IMR-90 (cell line): ENCODE measurements around the gene SMG5. TPM values are rescaled to one million over a fixed set of nuclear protein-coding genes. Genes with fewer than 3 reads are reported as not detected.
A peak's percentile ranks its signal among the peaks of the same experiment; 100 is the strongest.

Source experiments
- ATAC-seq: fragments of 200-7000 bp; cut with Tn5 transposase; 2 replicates; pipeline ENCODE4 v1.9.1; 2020; ENCODE audit warnings: low read depth, mild to moderate bottlenecking, moderate library complexity
- BruUV-seq: library from RNA; stranded (reverse); fragments of 400-500 nt; replicated peaks from 2 replicates; lab custom pipeline; 2021; lab: Mats Ljungman, UMichigan
- CTCF ChIA-PET: fragments of 300-600 bp; formaldehyde crosslinking; extraction: SDS; loops from one replicate; lab custom pipeline; 2021; ENCODE audit warnings: antibody characterized with exemption; lab: Yijun Ruan, JAX
- POLR2A ChIA-PET: fragments of 300-600 bp; sonication (Branson Sonifier 250); formaldehyde crosslinking; loops from one replicate; lab custom pipeline; 2022; ENCODE audit warnings: antibody characterized with exemption; ENCODE audit not compliant: unreplicated experiment; lab: Charles Lee
- DNase-seq: peaks from one replicate; pipeline ENCODE4 v3.0.0; 2013
- H2AFZ ChIP-seq: replicated peaks from 2 replicates; pipeline ENCODE3; 2013; ENCODE audit warnings: low read length, mild to moderate bottlenecking; ENCODE audit not compliant: poor library complexity
- H2AK5ac ChIP-seq: 2 replicates; pipeline ENCODE4 v1.6.1; 2013; ENCODE audit warnings: low read depth, low read length, inconsistent platforms
- H2AK9ac ChIP-seq: replicated peaks from 2 replicates; pipeline ENCODE3; 2013; ENCODE audit warnings: mild to moderate bottlenecking, low read depth, low read length, moderate library complexity; ENCODE audit not compliant: poor library complexity
- H2BK120ac ChIP-seq: 2 replicates; pipeline ENCODE4 v1.6.1; 2013; ENCODE audit warnings: low read depth, low read length, inconsistent platforms
- H2BK15ac ChIP-seq: 3 replicates; pipeline ENCODE4 v1.6.1; 2013; ENCODE audit warnings: low read depth, low read length, inconsistent platforms
- H2BK20ac ChIP-seq: 2 replicates; pipeline ENCODE4 v1.6.1; 2013; ENCODE audit warnings: low read depth, mild to moderate bottlenecking, inconsistent platforms, low read length, moderate library complexity
- H2BK5ac ChIP-seq: 2 replicates; pipeline ENCODE4 v1.6.1; 2013; ENCODE audit warnings: mild to moderate bottlenecking, low read depth, low read length, inconsistent platforms; ENCODE audit not compliant: poor library complexity, severe bottlenecking
- H3K14ac ChIP-seq: replicated peaks from 2 replicates; pipeline ENCODE4 v1.6.1; 2013; ENCODE audit warnings: low read depth, low read length, inconsistent platforms
- H3K18ac ChIP-seq: 2 replicates; pipeline ENCODE4 v1.6.1; 2013; ENCODE audit warnings: low read depth, low read length, control low read depth
- H3K23ac ChIP-seq: 2 replicates; pipeline ENCODE4 v1.6.1; 2013; ENCODE audit warnings: low read depth, low read length, inconsistent platforms
- H3K27ac ChIP-seq: 2 replicates; pipeline ENCODE4 v1.5.1; 2013; ENCODE audit warnings: mild to moderate bottlenecking, control low read depth, low read length; ENCODE audit not compliant: insufficient read depth
- H3K27me3 ChIP-seq: 2 replicates; pipeline ENCODE4 v1.6.1; 2013; ENCODE audit warnings: low read length; ENCODE audit not compliant: control insufficient read depth, insufficient read depth
- H3K36me3 ChIP-seq: 2 replicates; pipeline ENCODE4 v1.6.1; 2013; ENCODE audit warnings: low read length, mixed read lengths; ENCODE audit not compliant: control insufficient read depth, insufficient read depth
- H3K4ac ChIP-seq: 2 replicates; pipeline ENCODE4 v1.6.1; 2013; ENCODE audit warnings: low read depth, low read length, inconsistent platforms
- H3K4me1 ChIP-seq: 2 replicates; pipeline ENCODE4 v1.6.1; 2013; ENCODE audit warnings: low read length, mixed read lengths; ENCODE audit not compliant: control insufficient read depth, insufficient read depth
- H3K4me2 ChIP-seq: 2 replicates; pipeline ENCODE4 v1.6.1; 2013; ENCODE audit warnings: low read depth, mild to moderate bottlenecking, control low read depth, low read length, moderate library complexity
- H3K4me3 ChIP-seq: 2 replicates; pipeline ENCODE4 v1.5.1; 2013; ENCODE audit warnings: low read depth, mild to moderate bottlenecking, control low read depth, low read length, moderate library complexity; ENCODE audit not compliant: insufficient read depth
- H3K56ac ChIP-seq: 2 replicates; pipeline ENCODE4 v1.6.1; 2013; ENCODE audit warnings: low read length, inconsistent platforms; ENCODE audit not compliant: insufficient read depth; ENCODE audit errors: extremely low read depth
- H3K79me1 ChIP-seq, 2 experiments: 2 replicates each; pipeline ENCODE4 v1.6.1; 2013; ENCODE audit warnings: low read length in 2 of 2, inconsistent platforms in 1 of 2, low read depth in 1 of 2
- H3K9ac ChIP-seq: 2 replicates; pipeline ENCODE4 v1.6.1; 2013; ENCODE audit warnings: low read depth, low read length, control low read depth
- H3K9me1 ChIP-seq: 2 replicates; pipeline ENCODE4 v1.6.1; 2013; ENCODE audit warnings: low read length, inconsistent platforms; ENCODE audit not compliant: insufficient read depth
- H3K9me3 ChIP-seq: 2 replicates; pipeline ENCODE4 v1.6.1; 2013; ENCODE audit warnings: low read length; ENCODE audit not compliant: control insufficient read depth, insufficient read depth
- H4K20me1 ChIP-seq: 2 replicates; pipeline ENCODE4 v1.6.1; 2013; ENCODE audit warnings: low read length, inconsistent platforms; ENCODE audit not compliant: insufficient read depth
- H4K5ac ChIP-seq: 2 replicates; pipeline ENCODE4 v1.6.1; 2013; ENCODE audit warnings: mild to moderate bottlenecking, low read depth, low read length, control low read depth
- H4K8ac ChIP-seq, 2 experiments: 2 replicates each; pipeline ENCODE4 v1.6.1; 2013; ENCODE audit warnings: low read depth in 2 of 2, low read length in 2 of 2, control low read depth in 1 of 2, inconsistent platforms in 1 of 2
- H4K91ac ChIP-seq: 2 replicates; pipeline ENCODE4 v1.6.1; 2013; ENCODE audit warnings: low read depth, low read length, inconsistent platforms; ENCODE audit not compliant: insufficient read depth
- FOS ChIP-seq: fragments of 150-350 bp; IDR thresholded peaks from 2 replicates; pipeline ENCODE4 v1.6.1; 2016; ENCODE audit warnings: low read depth, low read length
- NFE2L2 ChIP-seq: fragments of 150-350 bp; IDR thresholded peaks from 2 replicates; pipeline ENCODE4 v1.6.1; 2016; ENCODE audit warnings: low read depth, mild to moderate bottlenecking, low read length
- RCOR1 ChIP-seq: IDR thresholded peaks from 2 replicates; pipeline ENCODE4 v1.6.1; 2012; ENCODE audit warnings: mild to moderate bottlenecking, low read length, improper control_type of control experiment; ENCODE audit not compliant: insufficient replicate concordance
- USF2 ChIP-seq: fragments of 150-350 bp; IDR thresholded peaks from 2 replicates; pipeline ENCODE4 v1.6.1; 2017; ENCODE audit warnings: mild to moderate bottlenecking, antibody characterized with exemption, low read length, low read depth
- dilution Hi-C: fragments of 300-500 bp; cut with HindIII; formaldehyde crosslinking; loops from one replicate; pipeline ENCODE4 v1.14.3; 2018; ENCODE audit warnings: low sequenced_read_pairs; ENCODE audit not compliant: unreplicated experiment
- in situ Hi-C: fragments of 300-500 bp; cut with MboI; formaldehyde crosslinking; loops from 3 replicates; pipeline ENCODE4 v1.14.3; 2019; ENCODE audit warnings: low sequenced_read_pairs, inconsistent platforms, mixed read lengths
- intact Hi-C: fragments of 100-400 bp; cut with micrococcal nuclease; formaldehyde crosslinking; loops from 2 replicates; pipeline ENCODE4 v1.10.0; 2022
- polyA plus RNA-seq, 3 experiments: library from polyadenylated mRNA; depleted of rRNA; stranded (reverse); fragments of >200 nt; gene quantifications; 2 replicates each; pipeline ENCODE4 v1.2.3, GENCODE V29; 2012; ENCODE audit warnings: low replicate concordance in 1 of 3
- total RNA-seq: library from RNA; depleted of rRNA; stranded (reverse); fragments of >200 nt; gene quantifications from 2 replicates; pipeline ENCODE4 v1.2.3, GENCODE V29; 2012

SMG5 gene
- total and polyA plus RNA-seq, 2 of the 4 experiments (the other 2 are of a cell fraction) = 34.7 to 37.3 TPM

GRCh38 chr1:156308078-156308477 is 25.5 kb upstream of the SMG5 start:
- no peak overlapping the region for H2AK9ac ChIP-seq
- H3K79me1 ChIP-seq = peaks cover 9 to 25% of the 10 kb centered on the region in 2 experiments; a peak in 2 of 4 replicates
- no peak overlapping the region for H3K14ac ChIP-seq
- ChIA-PET POLR2A (no interaction called here), CTCF (no interaction called here)
- TF ChIP-seq FOS = peak; percentile 90
- TF ChIP-seq RCOR1 = no peak
- peak; percentile 15; the same call in 1 of the 2 replicates for TF ChIP-seq USF2
- no peak for TF ChIP-seq NFE2L2
- H3K4me2 ChIP-seq = no peak overlapping the region
- H2BK15ac ChIP-seq = no peak overlapping the region
- H3K9me3 ChIP-seq = no peaks in the 10 kb centered on the region
- no peak overlapping the region for H2AK5ac ChIP-seq
- BruUV-seq = no TSS peak
- peaks cover 8% of the 10 kb centered on the region; the same call in 1 of the 2 replicates for H4K20me1 ChIP-seq
- H3K9me1 ChIP-seq = peaks cover 9% of the 10 kb centered on the region
- peaks cover 5% of the 10 kb centered on the region for H3K4me1 ChIP-seq
- H4K91ac ChIP-seq = no peak overlapping the region
- H3K56ac ChIP-seq = no peak overlapping the region
- in situ Hi-C loops (no loop called here), intact Hi-C loops (no loop called here), dilution Hi-C loops (no loop called here)
- no peak overlapping the region for H3K27ac ChIP-seq
- H4K8ac ChIP-seq = no peak overlapping the region
- ATAC-seq = peak; percentile 92
- H3K4me3 ChIP-seq = no peak overlapping the region
- no peak overlapping the region for H4K5ac ChIP-seq
- H3K4ac ChIP-seq = no peak overlapping the region
- DNase-seq = peak; percentile 83
- H2BK5ac ChIP-seq = peak overlapping the region; percentile 38
- H3K9ac ChIP-seq = no peak overlapping the region
- H3K18ac ChIP-seq = no peak overlapping the region
- H3K36me3 ChIP-seq = peaks cover 52% of the 10 kb centered on the region
- H3K27me3 ChIP-seq = no peaks in the 10 kb centered on the region
- no peak overlapping the region for H2BK120ac ChIP-seq
- no peak overlapping the region for H2BK20ac ChIP-seq
- H3K23ac ChIP-seq = no peak overlapping the region
- H2AFZ ChIP-seq = no peak overlapping the region
